Tibial nerve (tissue), 3 donors: ENCODE results near the gene BBS7.

ENCODE experiments used
- CTCF ChIP-seq, 5 experiments: fragments of 200-600 bp in 3 of 5; fragments of 450-650 bp in 2 of 5; sonication (generic) in 3 of 5; IDR thresholded peaks; one replicate each; pipeline ENCODE4 v1.5.1; 2016 to 2019; ENCODE audit warnings: antibody characterized with exemption in 5 of 5, mild to moderate bottlenecking in 3 of 5, moderate library complexity in 2 of 5
- POLR2A ChIP-seq, 2 donors: fragments of 450-650 bp; IDR thresholded peaks; one replicate each; pipeline ENCODE4 v1.6.1; 2017; ENCODE audit warnings: antibody characterized with exemption in 2 of 2, mild to moderate bottlenecking in 2 of 2, moderate library complexity in 2 of 2

GRCh38 chr4:121877041-121877773 lies 6.9 kb upstream of the BBS7 start:
- TF ChIP-seq POLR2A (IDR thresholded peaks at IDR 0.05) = no peak
- TF ChIP-seq CTCF (IDR thresholded peaks at IDR 0.05) = no peak
